ENCODE results near the gene STARD10.

GRCh38 chr11:72841397-72841796, 47.5 kb upstream of the STARD10 start:
- TF ChIP-seq CTCF (IDR thresholded peaks at IDR 0.05) (no peak), POLR2A (IDR thresholded peaks at IDR 0.05) (no peak)

Measured in esophagus squamous epithelium (tissue), 4 donors.